GM08714 (cell line): ENCODE measurements around the gene CDKN1C.

Experiments used
- H3K4me3 ChIP-seq: fragments of 200-500 bp; sonication (Bioruptor generic); 2 replicates; pipeline ENCODE4 v1.5.1; 2014; ENCODE audit warnings: mild to moderate bottlenecking, low read length, inconsistent platforms
- ZNF274 ChIP-seq: IDR thresholded peaks from 2 replicates; pipeline ENCODE4 v1.6.1; 2012; ENCODE audit warnings: mild to moderate bottlenecking, low read depth, low read length

CDKN1C gene

GRCh38 chr11:2927121-2927800 lies 41.7 kb upstream of the CDKN1C start:
- H3K4me3 ChIP-seq, result no peak overlapping the region
- TF ChIP-seq ZNF274, result no peak

GRCh38 chr11:2926611-2927051 lies 41.1 kb upstream of the CDKN1C start:
- H3K4me3 ChIP-seq, result no peak overlapping the region
- no peak for TF ChIP-seq ZNF274

- TF ChIP-seq ZNF274, result no peak
Measured at GRCh38 chr11:2924821-2925675, 39.5 kb upstream of the CDKN1C start.

GRCh38 chr11:2924381-2924780 lies 38.8 kb upstream of the CDKN1C start:
- H3K4me3 ChIP-seq, result no peak overlapping the region
- no peak for TF ChIP-seq ZNF274

More at GRCh38 chr11:2924821-2925675, 39.5 kb upstream of the CDKN1C start:
- no peak overlapping the region for H3K4me3 ChIP-seq

- H3K4me3 ChIP-seq, result no peak overlapping the region
- TF ChIP-seq ZNF274, result no peak
Measured at GRCh38 chr11:2923446-2924375, 38.1 kb upstream of the CDKN1C start.

GRCh38 chr11:2922655-2923054 lies 37.1 kb upstream of the CDKN1C start:
- H3K4me3 ChIP-seq, result no peak overlapping the region
- no peak for TF ChIP-seq ZNF274

- no peak overlapping the region for H3K4me3 ChIP-seq
- no peak for TF ChIP-seq ZNF274
Measured at GRCh38 chr11:2921742-2922493, 36.3 kb upstream of the CDKN1C start.

- no peak overlapping the region for H3K4me3 ChIP-seq
- no peak for TF ChIP-seq ZNF274
Measured at GRCh38 chr11:2921261-2921660, 35.7 kb upstream of the CDKN1C start.

- TF ChIP-seq ZNF274, result no peak
- no peak overlapping the region for H3K4me3 ChIP-seq
Measured at GRCh38 chr11:2920343-2920742, 34.8 kb upstream of the CDKN1C start.

- no peak overlapping the region for H3K4me3 ChIP-seq
- no peak for TF ChIP-seq ZNF274
Measured at GRCh38 chr11:2919837-2920236, 34.3 kb upstream of the CDKN1C start.

GRCh38 chr11:2919188-2919587 lies 33.6 kb upstream of the CDKN1C start:
- TF ChIP-seq ZNF274, result no peak
- H3K4me3 ChIP-seq, result no peak overlapping the region

- H3K4me3 ChIP-seq, result no peak overlapping the region
- TF ChIP-seq ZNF274, result no peak
Measured at GRCh38 chr11:2917842-2918490, 32.4 kb upstream of the CDKN1C start.
